Measurements from ENCODE around the gene PHF20.

DNA sequence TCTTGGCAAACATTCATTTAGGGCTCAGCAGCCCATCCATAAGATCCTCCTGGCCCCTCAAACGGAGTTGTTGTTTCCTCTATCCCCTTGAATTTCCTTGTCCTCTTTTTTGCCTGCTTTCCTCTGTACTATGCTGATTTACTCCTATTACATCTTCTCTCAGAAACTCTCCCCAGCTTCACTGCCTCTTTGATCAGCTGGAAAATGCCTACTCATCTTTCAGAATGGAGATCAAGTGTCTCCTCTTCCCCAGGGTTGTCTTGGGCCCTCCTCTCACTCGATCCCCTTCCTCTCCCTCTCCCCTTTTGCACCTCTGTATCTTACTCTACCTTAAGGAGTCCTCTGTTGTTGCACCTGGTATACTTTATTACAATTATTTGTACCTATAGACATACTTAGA lies 60.2 kb downstream of the PHF20 start:
- TF ChIP-seq, protein P1, sequence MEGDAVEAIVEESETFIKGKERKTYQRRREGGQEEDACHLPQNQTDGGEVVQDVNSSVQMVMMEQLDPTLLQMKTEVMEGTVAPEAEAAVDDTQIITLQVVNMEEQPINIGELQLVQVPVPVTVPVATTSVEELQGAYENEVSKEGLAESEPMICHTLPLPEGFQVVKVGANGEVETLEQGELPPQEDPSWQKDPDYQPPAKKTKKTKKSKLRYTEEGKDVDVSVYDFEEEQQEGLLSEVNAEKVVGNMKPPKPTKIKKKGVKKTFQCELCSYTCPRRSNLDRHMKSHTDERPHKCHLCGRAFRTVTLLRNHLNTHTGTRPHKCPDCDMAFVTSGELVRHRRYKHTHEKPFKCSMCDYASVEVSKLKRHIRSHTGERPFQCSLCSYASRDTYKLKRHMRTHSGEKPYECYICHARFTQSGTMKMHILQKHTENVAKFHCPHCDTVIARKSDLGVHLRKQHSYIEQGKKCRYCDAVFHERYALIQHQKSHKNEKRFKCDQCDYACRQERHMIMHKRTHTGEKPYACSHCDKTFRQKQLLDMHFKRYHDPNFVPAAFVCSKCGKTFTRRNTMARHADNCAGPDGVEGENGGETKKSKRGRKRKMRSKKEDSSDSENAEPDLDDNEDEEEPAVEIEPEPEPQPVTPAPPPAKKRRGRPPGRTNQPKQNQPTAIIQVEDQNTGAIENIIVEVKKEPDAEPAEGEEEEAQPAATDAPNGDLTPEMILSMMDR (IDR thresholded peaks at IDR 0.05) = no peak
- no peak for TF ChIP-seq POLR2A (IDR thresholded peaks at IDR 0.05)
